IMR-90 (cell line): ENCODE measurements around the gene FXYD1.

Experiments used
- CHD1 ChIP-seq: IDR thresholded peaks from 2 replicates; pipeline ENCODE4 v1.6.1; 2012; ENCODE audit warnings: low read depth, low read length, improper control_type of control experiment
- MAFK ChIP-seq: IDR thresholded peaks from 2 replicates; pipeline ENCODE4 v1.6.1; 2012; ENCODE audit warnings: low read depth, low read length, improper control_type of control experiment
- MAZ ChIP-seq: IDR thresholded peaks from 2 replicates; pipeline ENCODE4 v1.6.1; 2012; ENCODE audit warnings: low read depth, mild to moderate bottlenecking, low read length, improper control_type of control experiment, moderate library complexity, borderline replicate concordance
- POLR2A ChIP-seq: IDR thresholded peaks from 2 replicates; pipeline ENCODE4 v1.6.1; 2012; ENCODE audit warnings: mild to moderate bottlenecking, low read depth, low read length
- RAD21 ChIP-seq: IDR thresholded peaks from 2 replicates; pipeline ENCODE4 v1.6.1; 2012; ENCODE audit warnings: low read length, improper control_type of control experiment
- RFX5 ChIP-seq: IDR thresholded peaks from 2 replicates; pipeline ENCODE4 v1.8.0; 2012; ENCODE audit warnings: low read depth, mild to moderate bottlenecking, low read length, moderate library complexity
- TF ChIP-seq, protein P1 (sequence below): conservative IDR thresholded peaks from 2 replicates; pipeline ENCODE4 v1.5.1; 2012; ENCODE audit warnings: mild to moderate bottlenecking, low read depth, low read length, improper control_type of control experiment
- TF ChIP-seq, protein P2 (sequence below): fragments of 150-350 bp; IDR thresholded peaks from 2 replicates; pipeline ENCODE4 v1.6.1; 2017; ENCODE audit warnings: mild to moderate bottlenecking, antibody characterized with exemption, low read length, low read depth

DNA sequence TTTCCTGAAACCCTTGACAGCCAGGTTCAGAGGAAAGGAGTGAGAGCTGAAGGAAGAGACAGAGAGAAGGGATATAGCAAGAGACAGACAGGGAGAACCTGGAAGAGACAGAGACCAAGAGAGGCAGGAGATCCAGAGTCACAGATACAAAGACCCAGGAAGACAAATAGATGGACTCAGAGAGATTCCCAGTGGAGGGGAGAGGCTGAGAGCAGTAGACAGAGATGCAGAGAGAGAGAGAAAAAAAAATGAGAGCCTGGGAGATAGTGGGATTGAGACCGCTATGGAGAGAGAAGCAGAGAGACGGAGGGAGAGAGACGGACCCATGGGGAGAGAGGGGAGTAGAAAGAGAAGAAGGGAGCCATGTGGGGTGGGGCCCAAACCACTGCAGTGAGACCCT is 5.2 kb downstream of the FXYD1 start:
- TF ChIP-seq, protein P1, sequence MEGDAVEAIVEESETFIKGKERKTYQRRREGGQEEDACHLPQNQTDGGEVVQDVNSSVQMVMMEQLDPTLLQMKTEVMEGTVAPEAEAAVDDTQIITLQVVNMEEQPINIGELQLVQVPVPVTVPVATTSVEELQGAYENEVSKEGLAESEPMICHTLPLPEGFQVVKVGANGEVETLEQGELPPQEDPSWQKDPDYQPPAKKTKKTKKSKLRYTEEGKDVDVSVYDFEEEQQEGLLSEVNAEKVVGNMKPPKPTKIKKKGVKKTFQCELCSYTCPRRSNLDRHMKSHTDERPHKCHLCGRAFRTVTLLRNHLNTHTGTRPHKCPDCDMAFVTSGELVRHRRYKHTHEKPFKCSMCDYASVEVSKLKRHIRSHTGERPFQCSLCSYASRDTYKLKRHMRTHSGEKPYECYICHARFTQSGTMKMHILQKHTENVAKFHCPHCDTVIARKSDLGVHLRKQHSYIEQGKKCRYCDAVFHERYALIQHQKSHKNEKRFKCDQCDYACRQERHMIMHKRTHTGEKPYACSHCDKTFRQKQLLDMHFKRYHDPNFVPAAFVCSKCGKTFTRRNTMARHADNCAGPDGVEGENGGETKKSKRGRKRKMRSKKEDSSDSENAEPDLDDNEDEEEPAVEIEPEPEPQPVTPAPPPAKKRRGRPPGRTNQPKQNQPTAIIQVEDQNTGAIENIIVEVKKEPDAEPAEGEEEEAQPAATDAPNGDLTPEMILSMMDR, result no peak
- no peak for TF ChIP-seq POLR2A
- TF ChIP-seq RFX5, result no peak
- no peak for TF ChIP-seq CHD1
- TF ChIP-seq MAFK, result no peak
- TF ChIP-seq MAZ, result no peak
- TF ChIP-seq, protein P2, sequence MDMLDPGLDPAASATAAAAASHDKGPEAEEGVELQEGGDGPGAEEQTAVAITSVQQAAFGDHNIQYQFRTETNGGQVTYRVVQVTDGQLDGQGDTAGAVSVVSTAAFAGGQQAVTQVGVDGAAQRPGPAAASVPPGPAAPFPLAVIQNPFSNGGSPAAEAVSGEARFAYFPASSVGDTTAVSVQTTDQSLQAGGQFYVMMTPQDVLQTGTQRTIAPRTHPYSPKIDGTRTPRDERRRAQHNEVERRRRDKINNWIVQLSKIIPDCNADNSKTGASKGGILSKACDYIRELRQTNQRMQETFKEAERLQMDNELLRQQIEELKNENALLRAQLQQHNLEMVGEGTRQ, result no peak
- no peak for TF ChIP-seq RAD21
